HepG2 (cell line): ENCODE results near the gene EPHA10. TPM values are rescaled to one million over a fixed set of nuclear protein-coding genes. Genes with fewer than 3 reads are reported as not detected.

Experiments used
- ATAC-seq: fragments of 200-7000 bp; cut with Tn5 transposase; 3 replicates; pipeline ENCODE4 v1.9.1; 2020; ENCODE audit warnings: mild to moderate bottlenecking, moderate library complexity
- BruUV-seq: library from RNA; stranded (reverse); fragments of 400-500 nt; replicated peaks from 2 replicates; lab custom pipeline; 2021; lab: Mats Ljungman, UMichigan
- CTCF ChIA-PET: fragments of 300-600 bp; formaldehyde crosslinking; extraction: SDS; loops from one replicate; lab custom pipeline; 2021; ENCODE audit warnings: low total read pairs, inconsistent platforms, low intra/inter-chr PET ratio; lab: Yijun Ruan, JAX
- POLR2A ChIA-PET: fragments of 350-600 bp; sonication (Branson Sonifier 250); formaldehyde crosslinking; loops from one replicate; lab custom pipeline; 2020; ENCODE audit warnings: antibody characterized with exemption, inconsistent platforms; lab: Yijun Ruan, JAX
- DNase-seq: peaks from one replicate; pipeline ENCODE4 v3.0.0-alpha.2; 2015; ENCODE audit warnings: low spot score
- FAIRE-seq: peaks from 3 replicates; lab custom pipeline; 2011; peaks lifted over from hg19 to GRCh38; lab: Jason Lieb, UNC
- H2AFZ ChIP-seq: one replicate; pipeline ENCODE4 v1.6.1; 2011; ENCODE audit warnings: low read length, inconsistent platforms
- H3K27ac ChIP-seq: fragments of 300-600 bp; 3 replicates; pipeline ENCODE4 v1.8.0; 2011; ENCODE audit warnings: mixed run types, mild to moderate bottlenecking, mixed read lengths, low read length, inconsistent platforms; ENCODE audit not compliant: insufficient read depth; ENCODE audit errors: extremely low read length
- H3K27me3 ChIP-seq, 2 experiments: fragments of 200-600 bp in 1 of 2; 2 replicates in 1 of 2; 3 replicates in 1 of 2; pipeline versions ENCODE4 v1.6.0 to v1.8.0; 2011; ENCODE audit warnings: low read length in 2 of 2, mild to moderate bottlenecking in 2 of 2, moderate library complexity in 2 of 2, inconsistent platforms in 1 of 2; ENCODE audit not compliant: insufficient read depth in 2 of 2, control insufficient read depth in 1 of 2
- H3K36me3 ChIP-seq, 2 experiments: fragments of 200-600 bp in 1 of 2; replicated peaks in 1 of 2; 2 replicates in 1 of 2; 3 replicates in 1 of 2; pipeline versions ENCODE4 v1.5.1 to v1.8.0; 2011; ENCODE audit warnings: low read length in 2 of 2, inconsistent platforms in 1 of 2; ENCODE audit not compliant: insufficient read depth in 2 of 2, control insufficient read depth in 1 of 2
- H3K4me1 ChIP-seq: 2 replicates; pipeline ENCODE4 v1.5.1; 2012; ENCODE audit warnings: low read length, inconsistent platforms; ENCODE audit not compliant: insufficient read depth
- H3K4me2 ChIP-seq: 2 replicates; pipeline ENCODE4 v1.6.0; 2011; ENCODE audit warnings: low read depth, low read length, inconsistent platforms
- H3K4me3 ChIP-seq, 3 experiments: fragments of 200-600 bp in 1 of 3; sonication (generic), shearing (Covaris generic) in 1 of 3; replicated peaks in 1 of 3; 2 replicates each; pipeline ENCODE4 v1.5.1; 2011 to 2016; ENCODE audit warnings: low read length in 3 of 3, inconsistent platforms in 2 of 3, low read depth in 2 of 3, mild to moderate bottlenecking in 2 of 3, control low read depth in 1 of 3, mixed read lengths in 1 of 3; ENCODE audit not compliant: insufficient read depth in 1 of 3
- H3K79me2 ChIP-seq: one replicate; pipeline ENCODE4 v1.6.1; 2011; ENCODE audit warnings: low read length, inconsistent platforms; ENCODE audit not compliant: insufficient read depth
- H3K9ac ChIP-seq: 2 replicates; pipeline ENCODE4 v1.6.0; 2011; ENCODE audit warnings: mild to moderate bottlenecking, low read depth, low read length, inconsistent platforms; ENCODE audit not compliant: insufficient read depth
- H3K9me3 ChIP-seq: 2 replicates; pipeline ENCODE4 v1.5.1; 2012; ENCODE audit warnings: mild to moderate bottlenecking, low read length
- H4K20me1 ChIP-seq: 2 replicates; pipeline ENCODE4 v1.6.0; 2011; ENCODE audit warnings: inconsistent platforms, mild to moderate bottlenecking, low read length, moderate library complexity; ENCODE audit not compliant: insufficient read depth
- IRF2 ChIP-seq: IDR thresholded peaks from 2 replicates; pipeline ENCODE4 v1.6.1; 2018; ENCODE audit warnings: missing genetic modification reagents, missing compliant biosample characterization
- KAT2B ChIP-seq: fragments of 150-350 bp; IDR thresholded peaks from 2 replicates; pipeline ENCODE4 v1.6.1; 2014; ENCODE audit warnings: low read depth, low read length, borderline replicate concordance
- KDM2A ChIP-seq: sonication (generic); formaldehyde crosslinking; IDR thresholded peaks from 2 replicates; pipeline ENCODE4 v1.4.0; 2020; ENCODE audit warnings: low read depth, missing genetic modification reagents, borderline replicate concordance
- MEIS1 ChIP-seq: sonication (generic); formaldehyde crosslinking; IDR thresholded peaks from 2 replicates; pipeline ENCODE4 v1.9.0; 2021; ENCODE audit warnings: mild to moderate bottlenecking, missing genetic modification reagents, moderate library complexity, borderline replicate concordance
- RFX5 ChIP-seq: IDR thresholded peaks from 2 replicates; pipeline ENCODE4 v1.6.1; 2011; ENCODE audit warnings: low read depth, low read length, improper control_type of control experiment
- SNRNP70 ChIP-seq: fragments of 200-400 bp; formaldehyde crosslinking; IDR thresholded peaks from 2 replicates; pipeline ENCODE4 v1.6.1; 2017; ENCODE audit warnings: mild to moderate bottlenecking, low read depth, low read length, moderate library complexity
- SOX13 ChIP-seq, 3 experiments: fragments of 450-650 bp in 1 of 3; sonication (generic) in 1 of 3; formaldehyde crosslinking in 1 of 3; IDR thresholded peaks in 2 of 3; conservative IDR thresholded peaks in 1 of 3; 2 replicates each; pipeline versions ENCODE4 v1.5.0 to v1.6.1; 2016 to 2020; ENCODE audit warnings: antibody characterized with exemption in 1 of 3, mild to moderate bottlenecking in 1 of 3, missing compliant biosample characterization in 1 of 3, missing genetic modification reagents in 1 of 3, moderate library complexity in 1 of 3
- SP2 ChIP-seq: sonication (generic); formaldehyde crosslinking; IDR thresholded peaks from 2 replicates; pipeline ENCODE4 v1.5.1; 2020; ENCODE audit warnings: mild to moderate bottlenecking, missing genetic modification reagents
- YEATS2 ChIP-seq: sonication (generic); formaldehyde crosslinking; IDR thresholded peaks from 2 replicates; pipeline ENCODE4 v1.4.0; 2020; ENCODE audit warnings: missing genetic modification reagents, borderline replicate concordance
- ZNF430 ChIP-seq: sonication (generic); formaldehyde crosslinking; IDR thresholded peaks from 2 replicates; pipeline ENCODE4 v1.9.0; 2021; ENCODE audit warnings: mild to moderate bottlenecking, missing genetic modification reagents
- ZNF777 ChIP-seq: sonication (generic); formaldehyde crosslinking; IDR thresholded peaks from 2 replicates; pipeline ENCODE4 v1.4.0; 2020; ENCODE audit warnings: missing genetic modification reagents
- ZNF816 ChIP-seq: sonication (generic); formaldehyde crosslinking; IDR thresholded peaks from 2 replicates; pipeline ENCODE4 v1.8.0; 2022; ENCODE audit warnings: missing genetic modification reagents, mild to moderate bottlenecking, borderline replicate concordance
- WGBS: methylation state at CpG from one replicate; pipeline ENCODE4 v1.1.6; 2017; ENCODE audit warnings: low lambda C conversion rate; 5-methylcytosine and 5-hydroxymethylcytosine counted together
- in situ Hi-C: cut with HindIII; loops from 2 replicates; pipeline ENCODE4 v1.10.0; 2017; ENCODE audit warnings: low pct_unique_long_range_greater_than_20kb; ENCODE audit not compliant: extremely low pct_ligation_motif_present
- intact Hi-C: fragments of 100-400 bp; cut with micrococcal nuclease; formaldehyde crosslinking; loops from one replicate; pipeline ENCODE4 v1.10.0; 2022; ENCODE audit not compliant: unreplicated experiment
- polyA plus RNA-seq, 8 experiments: library from polyadenylated mRNA; depleted of rRNA in 3 of 8; stranded (reverse) in 7 of 8; unstranded in 1 of 8; fragments of >200 nt; fragmentation: Illumina TruSeq in 4 of 8; extraction: Trizol in 4 of 8; gene quantifications; 2 replicates each; pipeline versions ENCODE4 v1.2.1 to v1.2.3, GENCODE V29; 2011 to 2016; ENCODE audit warnings: low read depth in 4 of 8, missing spikeins in 1 of 8, mixed read lengths in 1 of 8; ENCODE audit not compliant: insufficient read depth in 1 of 8
- total RNA-seq, 5 experiments: library from RNA; depleted of rRNA; stranded (reverse); fragments of >200 nt; fragmentation: Illumina TruSeq; extraction: Trizol; gene quantifications; 2 replicates each; pipeline ENCODE4 v1.2.3, GENCODE V29; 2016; ENCODE audit warnings: low read depth in 1 of 5
- TF ChIP-seq, protein P1 (sequence below): sonication (generic); formaldehyde crosslinking; IDR thresholded peaks from 2 replicates; pipeline ENCODE4 v1.4.0; 2020; ENCODE audit warnings: low read depth, mild to moderate bottlenecking, missing genetic modification reagents
- TF ChIP-seq, protein P2 (sequence below): sonication (generic); formaldehyde crosslinking; IDR thresholded peaks from 2 replicates; pipeline ENCODE4 v1.5.0; 2020; ENCODE audit warnings: mild to moderate bottlenecking, missing genetic modification reagents, borderline replicate concordance

Gene EPHA10
- total and polyA plus RNA-seq, 2 of the 13 experiments (the other 11 are each of a cell fraction or from before 2014, with no cell fraction given) = 0.11 to 0.58 TPM

DNA sequence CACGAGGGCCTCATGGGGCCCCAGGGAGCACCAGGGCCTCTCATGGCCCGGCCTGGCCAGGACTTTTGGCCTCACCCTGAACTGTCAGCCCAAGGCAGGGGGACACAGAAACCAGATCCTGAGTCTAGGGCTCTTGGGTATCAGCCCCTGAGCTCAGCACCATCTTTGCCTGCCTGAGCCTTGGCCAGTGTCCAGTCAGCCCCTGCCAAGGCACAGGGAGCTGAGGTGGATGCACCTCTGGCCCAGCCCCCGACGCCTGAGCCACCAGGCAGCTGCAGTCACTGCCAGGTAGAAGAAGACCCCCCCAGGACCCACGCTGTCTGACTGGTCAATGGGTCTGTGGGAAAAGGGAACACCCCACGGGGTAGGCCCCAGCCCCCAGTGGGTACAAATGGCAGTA is 47.3 kb downstream of the EPHA10 start:
- Histone ChIP-seq H3K36me3 (no peaks in the 10 kb centered on the region), H4K20me1 (no peaks in the 10 kb centered on the region), H3K27me3 (peaks cover 5 to 15% of the 10 kb centered on the region in 2 experiments; a peak in 4 of 5 replicates), H2AFZ (no peak overlapping the region), H3K9ac (no peak overlapping the region), H3K4me2 (no peak overlapping the region), H3K9me3 (no peaks in the 10 kb centered on the region), H3K27ac (no peak overlapping the region), H3K79me2 (no peaks in the 10 kb centered on the region), H3K4me3 (no peak overlapping the region), H3K4me1 (peaks cover 56% of the 10 kb centered on the region)
- no CpG with 5 or more reads among the region's 6 CpGs for WGBS
- FAIRE-seq = no peak
- in situ Hi-C loops (no loop called here), intact Hi-C loops (no loop called here)
- no peak for DNase-seq
- POLR2A ChIA-PET = interaction anchor here (0.5 kb wide), 1 partner anchor 360 kb away, joined by 3 read pairs; no protein-coding TSS in a partner anchor
- BruUV-seq = no TSS peak
- TF ChIP-seq KDM2A (no peak), ZNF816 (CRISPR knock-in tag) (no peak), SP2 (CRISPR knock-in tag) (no peak), SOX13 (IDR thresholded peaks at IDR 0.05) (0 out of 2 replicates have a peak, but pooled peaks have one; percentile 15), SOX13 (CRISPR knock-in tag; conservative IDR thresholded peaks at IDR 0.05 in 1 of 2, IDR thresholded peaks at IDR 0.05 in 1 of 2) (no peak)
- TF ChIP-seq, protein P1, sequence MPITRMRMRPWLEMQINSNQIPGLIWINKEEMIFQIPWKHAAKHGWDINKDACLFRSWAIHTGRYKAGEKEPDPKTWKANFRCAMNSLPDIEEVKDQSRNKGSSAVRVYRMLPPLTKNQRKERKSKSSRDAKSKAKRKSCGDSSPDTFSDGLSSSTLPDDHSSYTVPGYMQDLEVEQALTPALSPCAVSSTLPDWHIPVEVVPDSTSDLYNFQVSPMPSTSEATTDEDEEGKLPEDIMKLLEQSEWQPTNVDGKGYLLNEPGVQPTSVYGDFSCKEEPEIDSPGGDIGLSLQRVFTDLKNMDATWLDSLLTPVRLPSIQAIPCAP = no peak
- CTCF ChIA-PET = no interaction called here
- ATAC-seq = no peak; the same call in 2 of the 3 replicates

DNA sequence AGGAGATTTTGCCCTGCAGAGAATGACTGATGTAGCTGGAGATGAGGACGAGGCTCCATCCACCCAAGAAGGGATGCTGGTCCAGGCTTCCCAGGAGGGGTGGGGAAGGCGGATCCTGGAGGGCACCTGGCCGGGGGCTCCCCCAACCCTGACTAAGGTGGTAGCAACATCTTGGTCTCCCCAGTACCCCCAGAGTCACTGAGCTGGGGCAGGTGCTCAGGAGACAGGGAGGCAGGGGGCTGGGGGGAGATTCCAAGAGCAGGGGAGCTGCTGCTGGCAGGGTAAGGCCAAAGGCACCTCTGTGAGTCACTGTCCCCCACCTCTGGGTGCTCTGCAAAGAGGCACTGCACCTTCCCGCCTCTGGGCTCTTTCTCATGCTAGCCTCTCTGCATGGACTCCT is 48.6 kb downstream of the EPHA10 start:
- no peak for FAIRE-seq
- no peak overlapping the region for H2AFZ ChIP-seq
- no peak for ATAC-seq
- TF ChIP-seq, protein P2, sequence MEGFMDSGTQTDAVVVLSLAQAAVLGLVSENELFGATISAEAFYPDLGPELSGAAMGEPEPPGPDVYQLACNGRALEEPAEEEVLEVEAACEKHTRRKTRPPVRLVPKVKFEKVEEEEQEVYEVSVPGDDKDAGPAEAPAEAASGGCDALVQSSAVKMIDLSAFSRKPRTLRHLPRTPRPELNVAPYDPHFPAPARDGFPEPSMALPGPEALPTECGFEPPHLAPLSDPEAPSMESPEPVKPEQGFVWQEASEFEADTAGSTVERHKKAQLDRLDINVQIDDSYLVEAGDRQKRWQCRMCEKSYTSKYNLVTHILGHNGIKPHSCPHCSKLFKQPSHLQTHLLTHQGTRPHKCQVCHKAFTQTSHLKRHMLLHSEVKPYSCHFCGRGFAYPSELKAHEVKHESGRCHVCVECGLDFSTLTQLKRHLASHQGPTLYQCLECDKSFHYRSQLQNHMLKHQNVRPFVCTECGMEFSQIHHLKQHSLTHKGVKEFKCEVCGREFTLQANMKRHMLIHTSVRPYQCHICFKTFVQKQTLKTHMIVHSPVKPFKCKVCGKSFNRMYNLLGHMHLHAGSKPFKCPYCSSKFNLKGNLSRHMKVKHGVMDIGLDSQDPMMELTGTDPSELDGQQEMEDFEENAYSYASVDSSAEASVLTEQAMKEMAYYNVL (CRISPR knock-in tag) = no peak
- TF ChIP-seq RFX5 = no peak
- no peak for TF ChIP-seq ZNF430 (CRISPR knock-in tag)
- no peak for TF ChIP-seq SNRNP70
- TF ChIP-seq MEIS1 (CRISPR knock-in tag) = no peak
- no peak for TF ChIP-seq YEATS2 (CRISPR knock-in tag)
- no peak for TF ChIP-seq KAT2B
- no peak for TF ChIP-seq IRF2 (CRISPR knock-in tag)
- TF ChIP-seq ZNF777 = no peak

More for the DNA sequence above, 48.6 kb downstream of the EPHA10 start:
- no CpG with 5 or more reads among the region's 4 CpGs for WGBS
- Histone ChIP-seq H3K4me1 (peaks cover 42% of the 10 kb centered on the region), H3K4me3 (no peak overlapping the region), H3K9ac (no peak overlapping the region), H3K9me3 (no peaks in the 10 kb centered on the region), H4K20me1 (no peaks in the 10 kb centered on the region), H3K79me2 (no peaks in the 10 kb centered on the region), H3K27me3 (peaks cover 5 to 15% of the 10 kb centered on the region in 2 experiments; a peak in 4 of 5 replicates), H3K4me2 (no peak overlapping the region), H3K36me3 (no peaks in the 10 kb centered on the region), H3K27ac (no peak overlapping the region)
- intact Hi-C loops (no loop called here), in situ Hi-C loops (no loop called here)
- ChIA-PET POLR2A (no interaction called here), CTCF (no interaction called here)
- BruUV-seq = no TSS peak
- DNase-seq = no peak
